Measurements from ENCODE around the gene ELOVL4.

The ELOVL4 gene

DNA sequence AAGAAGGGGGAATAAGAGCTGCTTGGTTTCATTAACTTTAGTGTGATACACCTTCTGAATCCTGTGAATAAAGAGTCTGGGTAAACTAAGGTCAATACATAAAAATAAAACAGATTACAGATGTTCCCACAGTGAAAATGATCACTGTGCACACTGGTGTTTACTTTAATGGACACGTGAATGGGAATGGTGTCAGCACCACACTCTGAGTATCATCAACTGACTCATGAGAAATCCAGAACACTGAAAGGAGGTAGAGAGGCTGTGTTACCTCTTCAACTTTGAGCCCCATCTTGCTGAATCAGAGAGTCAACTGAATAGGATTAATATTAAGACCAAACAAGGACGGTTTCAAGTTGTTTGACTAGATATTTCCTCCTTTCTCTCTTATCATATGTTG, 75.0 kb downstream of the ELOVL4 start:
- Histone ChIP-seq H3F3A (ENCODE audit: insufficient read depth, low read length) (no peaks in the 10 kb centered on the region), H3K4me3 (ENCODE audit: low read length) (no peak overlapping the region), H3K27me3 (replicated peaks; ENCODE audit: insufficient read depth, low read length) (no peaks in the 10 kb centered on the region), H3K9me2 (replicated peaks; ENCODE audit: insufficient read depth, low read length) (no peaks in the 10 kb centered on the region), H3K79me2 (ENCODE audit: low read length) (no peaks in the 10 kb centered on the region), H3K4me2 (ENCODE audit: low read depth, low read length) (no peak overlapping the region), H3K27ac (ENCODE audit: low read length) (no peak overlapping the region), H3K9ac (ENCODE audit: low read length) (no peak overlapping the region), H3K4me1 (ENCODE audit: low read length) (0 out of 2 replicates have a peak, but pooled peaks cover 5% of the 10 kb centered on the region), H3K9me3 (replicated peaks; ENCODE audit: insufficient read depth, low read length) (no peaks in the 10 kb centered on the region), H2AFZ (ENCODE audit: low read length) (no peak overlapping the region), H3K36me3 (replicated peaks; ENCODE audit: insufficient read depth, low read length) (no peaks in the 10 kb centered on the region), H4K20me1 (ENCODE audit: insufficient read depth, low read length) (no peaks in the 10 kb centered on the region)
- no peak for DNase-seq
- TF ChIP-seq, protein P1, sequence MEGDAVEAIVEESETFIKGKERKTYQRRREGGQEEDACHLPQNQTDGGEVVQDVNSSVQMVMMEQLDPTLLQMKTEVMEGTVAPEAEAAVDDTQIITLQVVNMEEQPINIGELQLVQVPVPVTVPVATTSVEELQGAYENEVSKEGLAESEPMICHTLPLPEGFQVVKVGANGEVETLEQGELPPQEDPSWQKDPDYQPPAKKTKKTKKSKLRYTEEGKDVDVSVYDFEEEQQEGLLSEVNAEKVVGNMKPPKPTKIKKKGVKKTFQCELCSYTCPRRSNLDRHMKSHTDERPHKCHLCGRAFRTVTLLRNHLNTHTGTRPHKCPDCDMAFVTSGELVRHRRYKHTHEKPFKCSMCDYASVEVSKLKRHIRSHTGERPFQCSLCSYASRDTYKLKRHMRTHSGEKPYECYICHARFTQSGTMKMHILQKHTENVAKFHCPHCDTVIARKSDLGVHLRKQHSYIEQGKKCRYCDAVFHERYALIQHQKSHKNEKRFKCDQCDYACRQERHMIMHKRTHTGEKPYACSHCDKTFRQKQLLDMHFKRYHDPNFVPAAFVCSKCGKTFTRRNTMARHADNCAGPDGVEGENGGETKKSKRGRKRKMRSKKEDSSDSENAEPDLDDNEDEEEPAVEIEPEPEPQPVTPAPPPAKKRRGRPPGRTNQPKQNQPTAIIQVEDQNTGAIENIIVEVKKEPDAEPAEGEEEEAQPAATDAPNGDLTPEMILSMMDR (IDR thresholded peaks at IDR 0.05; ENCODE audit: low read length): no peak
- TF ChIP-seq EZH2 (optimal IDR thresholded peaks at IDR 0.05; ENCODE audit: low read depth, low read length): no peak
- no peak for TF ChIP-seq EZH2phosphoT487 (IDR thresholded peaks at IDR 0.05; ENCODE audit: low read length)

DNA sequence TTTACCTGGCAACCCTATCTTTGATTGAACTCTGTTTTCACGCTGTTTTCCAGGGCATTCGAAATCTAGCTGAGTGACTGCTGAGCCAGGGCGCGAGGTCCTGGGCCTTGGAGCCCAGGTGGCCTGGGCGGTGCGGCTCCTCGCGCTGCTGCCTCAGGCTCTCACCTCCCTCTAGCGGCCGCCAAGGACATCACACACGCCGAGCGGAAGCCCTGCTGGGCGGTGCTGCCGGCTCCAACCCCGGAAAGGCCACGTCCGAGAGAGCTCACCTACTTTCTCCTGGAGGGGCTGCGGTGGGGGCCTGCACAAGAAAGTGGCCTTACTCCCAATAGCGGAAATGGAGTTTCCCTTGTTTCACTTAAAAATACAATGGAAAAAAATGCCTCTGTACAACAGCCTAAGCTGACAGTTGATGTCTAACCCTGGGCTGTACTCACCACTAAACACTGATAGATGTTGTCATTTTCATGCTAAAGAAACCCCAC, 77.7 kb downstream of the ELOVL4 start:
- Histone ChIP-seq H3K4me2 (ENCODE audit: low read depth, low read length) (peak overlapping the region; percentile 54; the same call in 1 of the 2 replicates), H3K79me2 (ENCODE audit: low read length) (no peaks in the 10 kb centered on the region), H3K9ac (ENCODE audit: low read length) (peak overlapping the region; percentile 21; the same call in 1 of the 2 replicates), H3K4me3 (ENCODE audit: low read length) (peak overlapping the region; percentile 32), H3K9me3 (replicated peaks; ENCODE audit: insufficient read depth, low read length) (no peaks in the 10 kb centered on the region), H3K4me1 (ENCODE audit: low read length) (0 out of 2 replicates have a peak, but pooled peaks cover 5% of the 10 kb centered on the region), H3K9me2 (replicated peaks; ENCODE audit: insufficient read depth, low read length) (no peaks in the 10 kb centered on the region), H4K20me1 (ENCODE audit: insufficient read depth, low read length) (no peaks in the 10 kb centered on the region), H3K27ac (ENCODE audit: low read length) (no peak overlapping the region), H3K36me3 (replicated peaks; ENCODE audit: insufficient read depth, low read length) (no peaks in the 10 kb centered on the region), H3K27me3 (replicated peaks; ENCODE audit: insufficient read depth, low read length) (no peaks in the 10 kb centered on the region), H2AFZ (ENCODE audit: low read length) (peak overlapping the region; percentile 97), H3F3A (ENCODE audit: insufficient read depth, low read length) (no peaks in the 10 kb centered on the region)
- TF ChIP-seq EZH2phosphoT487 (IDR thresholded peaks at IDR 0.05; ENCODE audit: low read length) (no peak), EZH2 (optimal IDR thresholded peaks at IDR 0.05; ENCODE audit: low read depth, low read length) (no peak)
- TF ChIP-seq, protein P1 (IDR thresholded peaks at IDR 0.05; ENCODE audit: low read length): peak; percentile 91
- DNase-seq: peak; percentile 84

DNA sequence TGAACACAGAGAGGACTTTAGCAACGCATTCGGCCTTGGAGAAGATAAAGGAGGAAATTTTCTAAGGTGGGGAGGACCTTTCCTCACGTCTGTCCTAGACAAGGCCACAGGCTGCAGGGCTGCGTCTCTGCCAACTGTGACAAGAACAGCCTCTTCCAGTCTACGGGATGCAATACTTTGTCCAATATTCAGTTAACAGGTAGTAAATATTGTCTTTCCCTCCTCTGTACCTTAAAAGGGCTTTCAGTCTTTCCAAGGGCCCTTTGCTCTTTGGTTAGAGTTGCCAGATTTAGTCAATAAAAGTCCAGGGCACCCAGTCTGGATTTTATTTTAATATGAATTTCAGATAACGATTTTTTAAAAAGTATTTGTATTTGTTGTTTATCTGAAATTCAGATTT, 78.2 kb downstream of the ELOVL4 start:
- H3K9me2 ChIP-seq (replicated peaks; ENCODE audit: insufficient read depth, low read length): no peaks in the 10 kb centered on the region

More for the DNA sequence above, 78.2 kb downstream of the ELOVL4 start:
- Histone ChIP-seq H2AFZ (ENCODE audit: low read length) (no peak overlapping the region), H4K20me1 (ENCODE audit: insufficient read depth, low read length) (no peaks in the 10 kb centered on the region), H3K79me2 (ENCODE audit: low read length) (no peaks in the 10 kb centered on the region), H3K36me3 (replicated peaks; ENCODE audit: insufficient read depth, low read length) (no peaks in the 10 kb centered on the region), H3F3A (ENCODE audit: insufficient read depth, low read length) (no peaks in the 10 kb centered on the region), H3K27ac (ENCODE audit: low read length) (no peak overlapping the region), H3K4me2 (ENCODE audit: low read depth, low read length) (peak overlapping the region; percentile 54; the same call in 1 of the 2 replicates), H3K9ac (ENCODE audit: low read length) (no peak overlapping the region), H3K9me3 (replicated peaks; ENCODE audit: insufficient read depth, low read length) (no peaks in the 10 kb centered on the region), H3K27me3 (replicated peaks; ENCODE audit: insufficient read depth, low read length) (no peaks in the 10 kb centered on the region), H3K4me1 (ENCODE audit: low read length) (0 out of 2 replicates have a peak, but pooled peaks cover 5% of the 10 kb centered on the region), H3K4me3 (ENCODE audit: low read length) (no peak overlapping the region)
- TF ChIP-seq EZH2 (optimal IDR thresholded peaks at IDR 0.05; ENCODE audit: low read depth, low read length): no peak
- TF ChIP-seq, protein P1 (IDR thresholded peaks at IDR 0.05; ENCODE audit: low read length): no peak
- TF ChIP-seq EZH2phosphoT487 (IDR thresholded peaks at IDR 0.05; ENCODE audit: low read length): no peak
- DNase-seq: no peak
